ENCODE data around the gene ACP4. TPM values are rescaled to one million over a fixed set of nuclear protein-coding genes. Genes with fewer than 3 reads are reported as not detected.

ACP4 gene
- total and polyA plus RNA-seq, 2 donors (not counting 1 experiment from before 2014, with no cell fraction given) = not detected

DNA sequence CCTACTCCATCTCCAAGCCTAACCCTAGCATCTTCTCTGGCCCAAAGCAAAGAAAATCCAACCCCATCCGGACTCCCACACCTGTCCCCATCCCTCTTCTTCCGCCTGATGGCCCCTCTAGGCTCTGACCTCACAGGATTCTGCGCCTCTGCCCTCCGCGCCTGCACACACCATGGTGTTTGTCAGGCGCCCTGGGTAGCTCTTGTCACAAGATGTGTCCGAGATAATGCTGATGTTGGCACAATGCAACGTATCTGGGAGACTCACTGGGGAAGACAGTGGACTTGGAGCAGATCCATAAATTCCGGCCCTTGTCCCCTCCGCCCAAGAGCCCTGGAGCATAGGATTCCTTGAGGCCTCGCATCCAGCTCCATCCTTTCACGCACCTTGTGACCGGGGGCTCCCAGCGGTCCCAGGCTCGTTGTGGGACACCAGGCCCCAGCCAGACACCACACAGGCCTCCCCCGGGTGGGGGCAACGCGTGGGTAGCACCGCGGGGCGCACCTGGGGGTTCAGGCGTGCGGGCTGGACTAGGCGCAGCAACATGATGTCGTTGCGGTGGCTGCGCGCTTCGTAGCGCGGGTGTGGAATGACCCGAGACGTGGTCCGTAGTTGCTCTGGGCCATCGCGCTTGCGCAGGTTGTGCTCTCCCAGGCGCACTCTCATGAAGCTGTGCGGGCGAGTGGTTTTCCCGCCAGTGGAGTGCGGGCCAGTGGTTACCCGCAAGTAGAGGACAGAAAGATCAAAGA, 36.5 kb downstream of the ACP4 start:
- Mint-ChIP-seq H3K9me3 (ENCODE audit: insufficient read depth) (no peaks in the 10 kb centered on the region), H3K27ac (no peak overlapping the region), H3K4me1 (peaks cover 19% of the 10 kb centered on the region), H3K4me3 (no peak overlapping the region), H3K27me3 (peaks cover 39% of the 10 kb centered on the region)
- Histone ChIP-seq H3K9ac (ENCODE audit: low read length) (no peak overlapping the region), H3K27me3 (replicated peaks in 1 of 4; ENCODE audit: control extremely low read depth in 1 of 4, control insufficient read depth in 3 of 4, insufficient read depth in 4 of 4, low read length in 3 of 4) (peaks cover 0 to 10% (median 0%) of the 10 kb centered on the region in 4 experiments), H3K36me3 (replicated peaks in 1 of 2; ENCODE audit: control extremely low read depth in 1 of 2, control insufficient read depth in 1 of 2, extremely low read depth in 1 of 2, insufficient read depth in 2 of 2, low read length in 1 of 2) (no peaks in the 10 kb centered on the region), H3K27ac (ENCODE audit: low read length in 2 of 2) (no peak overlapping the region), H3K4me2 (replicated peaks; ENCODE audit: low read depth, low read length, poor library complexity, severe bottlenecking) (no peak overlapping the region), H3K4me1 (ENCODE audit: control insufficient read depth in 2 of 2, insufficient read depth in 2 of 2, low read length in 2 of 2) (peaks cover 5 to 15% of the 10 kb centered on the region in 2 donors), H3K9me3 (ENCODE audit: control extremely low read depth in 1 of 3, control insufficient read depth in 2 of 3, insufficient read depth in 1 of 3, low read length in 2 of 3) (peaks cover 0 to 2% (median 0%) of the 10 kb centered on the region in 3 donors), H3K4me3 (ENCODE audit: control extremely low read depth in 1 of 5, extremely low read depth in 1 of 5, insufficient read depth in 1 of 5, low read depth in 2 of 5, low read length in 4 of 5) (no peak overlapping the region), H4K20me1 (ENCODE audit: control insufficient read depth, insufficient read depth, low read length, poor library complexity, severe bottlenecking) (no peaks in the 10 kb centered on the region), H2AFZ (ENCODE audit: insufficient read depth, low read depth, low read length, poor library complexity, severe bottlenecking) (no peak overlapping the region), H3K79me2 (ENCODE audit: control insufficient read depth, insufficient read depth, low read length) (no peaks in the 10 kb centered on the region)
- ChIA-PET CTCF (no interaction called here), POLR2A (no interaction called here)
- TF ChIP-seq, protein P1, sequence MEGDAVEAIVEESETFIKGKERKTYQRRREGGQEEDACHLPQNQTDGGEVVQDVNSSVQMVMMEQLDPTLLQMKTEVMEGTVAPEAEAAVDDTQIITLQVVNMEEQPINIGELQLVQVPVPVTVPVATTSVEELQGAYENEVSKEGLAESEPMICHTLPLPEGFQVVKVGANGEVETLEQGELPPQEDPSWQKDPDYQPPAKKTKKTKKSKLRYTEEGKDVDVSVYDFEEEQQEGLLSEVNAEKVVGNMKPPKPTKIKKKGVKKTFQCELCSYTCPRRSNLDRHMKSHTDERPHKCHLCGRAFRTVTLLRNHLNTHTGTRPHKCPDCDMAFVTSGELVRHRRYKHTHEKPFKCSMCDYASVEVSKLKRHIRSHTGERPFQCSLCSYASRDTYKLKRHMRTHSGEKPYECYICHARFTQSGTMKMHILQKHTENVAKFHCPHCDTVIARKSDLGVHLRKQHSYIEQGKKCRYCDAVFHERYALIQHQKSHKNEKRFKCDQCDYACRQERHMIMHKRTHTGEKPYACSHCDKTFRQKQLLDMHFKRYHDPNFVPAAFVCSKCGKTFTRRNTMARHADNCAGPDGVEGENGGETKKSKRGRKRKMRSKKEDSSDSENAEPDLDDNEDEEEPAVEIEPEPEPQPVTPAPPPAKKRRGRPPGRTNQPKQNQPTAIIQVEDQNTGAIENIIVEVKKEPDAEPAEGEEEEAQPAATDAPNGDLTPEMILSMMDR (IDR thresholded peaks at IDR 0.05) = no peak
- TF ChIP-seq EZH2 (IDR thresholded peaks at IDR 0.05; ENCODE audit: borderline replicate concordance, insufficient read depth, low read depth, low read length, poor library complexity, severe bottlenecking) = no peak
- WGBS (ENCODE audit: insufficient coverage) = 77% methylated on average over 43 of the region's 43 CpGs
- intact Hi-C loops (cut with micrococcal nuclease) = no loop called here
- DNase-seq (no peak), ATAC-seq (ENCODE audit: low read depth) (no peak)

DNA sequence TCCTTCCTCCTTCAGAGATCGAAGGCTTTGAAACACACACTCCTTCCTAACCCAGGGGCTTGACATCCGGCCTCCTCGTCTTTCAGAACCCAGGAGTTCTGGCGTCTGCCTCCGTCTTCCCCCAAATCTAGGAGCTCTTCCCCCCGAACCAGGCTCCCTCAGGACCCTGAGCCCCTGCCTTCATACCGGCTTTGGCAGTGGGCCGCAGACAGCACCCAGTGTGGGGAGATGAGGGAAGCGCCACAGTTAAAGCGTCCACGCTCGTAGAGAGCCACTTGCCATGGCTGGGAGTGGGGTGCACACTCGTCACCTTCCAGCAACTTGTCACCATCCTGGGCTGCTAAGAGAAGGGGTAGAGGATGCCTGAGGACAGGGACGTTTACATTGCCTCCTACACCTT, 37.3 kb downstream of the ACP4 start:
- no peaks in the 10 kb centered on the region for H3K36me3 ChIP-seq (replicated peaks in 1 of 2; ENCODE audit: control extremely low read depth in 1 of 2, control insufficient read depth in 1 of 2, extremely low read depth in 1 of 2, insufficient read depth in 2 of 2, low read length in 1 of 2)
- WGBS (ENCODE audit: insufficient coverage) = 86% methylated on average over 6 of the region's 14 CpGs

More for the DNA sequence above, 37.3 kb downstream of the ACP4 start:
- H3K27me3 Mint-ChIP-seq = peaks cover 43% of the 10 kb centered on the region
- no peaks in the 10 kb centered on the region for H3K9me3 Mint-ChIP-seq (ENCODE audit: insufficient read depth)
- TF ChIP-seq EZH2 (IDR thresholded peaks at IDR 0.05; ENCODE audit: borderline replicate concordance, insufficient read depth, low read depth, low read length, poor library complexity, severe bottlenecking) = no peak
- ATAC-seq (ENCODE audit: low read depth) (no peak), DNase-seq (no peak)
- no peak overlapping the region for H3K4me3 Mint-ChIP-seq
- H3K9ac ChIP-seq (ENCODE audit: low read length) = no peak overlapping the region
- peaks cover 11% of the 10 kb centered on the region for H3K4me1 Mint-ChIP-seq
- H3K27ac ChIP-seq (ENCODE audit: low read length in 2 of 2) = no peak overlapping the region
- H3K27ac Mint-ChIP-seq = no peak overlapping the region
- H2AFZ ChIP-seq (ENCODE audit: insufficient read depth, low read depth, low read length, poor library complexity, severe bottlenecking) = no peak overlapping the region
- peaks cover 3 to 15% of the 10 kb centered on the region in 2 donors for H3K4me1 ChIP-seq (ENCODE audit: control insufficient read depth in 2 of 2, insufficient read depth in 2 of 2, low read length in 2 of 2)
- H3K4me3 ChIP-seq (ENCODE audit: control extremely low read depth in 1 of 5, extremely low read depth in 1 of 5, insufficient read depth in 1 of 5, low read depth in 2 of 5, low read length in 4 of 5) = no peak overlapping the region
- no peaks in the 10 kb centered on the region for H3K79me2 ChIP-seq (ENCODE audit: control insufficient read depth, insufficient read depth, low read length)
- intact Hi-C loops (cut with micrococcal nuclease) = no loop called here
- no peak overlapping the region for H3K4me2 ChIP-seq (replicated peaks; ENCODE audit: low read depth, low read length, poor library complexity, severe bottlenecking)
- H3K27me3 ChIP-seq (replicated peaks in 1 of 4; ENCODE audit: control extremely low read depth in 1 of 4, control insufficient read depth in 3 of 4, insufficient read depth in 4 of 4, low read length in 3 of 4) = peaks cover 0 to 11% (median 0%) of the 10 kb centered on the region in 4 experiments
- ChIA-PET CTCF (no interaction called here), POLR2A (no interaction called here)
- peaks cover 0 to 2% (median 0%) of the 10 kb centered on the region in 3 donors for H3K9me3 ChIP-seq (ENCODE audit: control extremely low read depth in 1 of 3, control insufficient read depth in 2 of 3, insufficient read depth in 1 of 3, low read length in 2 of 3)
- H4K20me1 ChIP-seq (ENCODE audit: control insufficient read depth, insufficient read depth, low read length, poor library complexity, severe bottlenecking) = no peaks in the 10 kb centered on the region
